A549 treated with AZD9567 at 1 μM for 4 hours (cell line): ENCODE data around the gene C20orf144. TPM values are rescaled to one million over a fixed set of nuclear protein-coding genes. Genes with fewer than 3 reads are reported as not detected.

Experiments
- total RNA-seq: library from RNA; stranded (reverse); fragments of 200-300 nt; extraction: Qiagen RNA extraction; gene quantifications from 5 replicates; pipeline ENCODE4 v1.2.3, GENCODE V29; 2022; ENCODE audit not compliant: insufficient read depth

The C20orf144 gene
- total RNA-seq, result 0.06 to 0.07 TPM (median 0.07 TPM) in 3 of 5 replicates, not detected in the others

DNA sequence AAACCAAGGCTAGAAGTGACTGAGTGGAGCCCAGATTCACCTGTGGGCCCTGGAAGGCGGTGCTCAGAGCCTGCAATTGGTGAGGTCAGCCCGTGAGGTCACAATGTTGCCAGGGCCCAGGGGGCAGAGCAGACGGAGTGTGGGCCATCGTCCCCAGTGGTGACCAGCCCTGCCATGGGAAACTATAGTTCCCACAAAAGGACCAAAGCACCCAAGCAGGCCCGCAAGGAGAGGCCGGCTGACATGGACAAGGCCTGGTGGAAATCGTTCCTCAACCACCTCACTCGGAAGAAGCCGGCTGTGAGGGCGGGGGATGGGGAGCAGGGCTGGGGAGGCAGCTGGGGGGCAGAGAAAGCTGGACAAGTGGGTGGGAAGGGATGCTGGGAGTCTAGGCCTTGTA lies at the start of gene C20orf144:
TSS of gene C20orf144 (plus strand) at position 156 of the 400 bp plus-strand sequence. CDS start at position 175, 19 bp downstream.

DNA sequence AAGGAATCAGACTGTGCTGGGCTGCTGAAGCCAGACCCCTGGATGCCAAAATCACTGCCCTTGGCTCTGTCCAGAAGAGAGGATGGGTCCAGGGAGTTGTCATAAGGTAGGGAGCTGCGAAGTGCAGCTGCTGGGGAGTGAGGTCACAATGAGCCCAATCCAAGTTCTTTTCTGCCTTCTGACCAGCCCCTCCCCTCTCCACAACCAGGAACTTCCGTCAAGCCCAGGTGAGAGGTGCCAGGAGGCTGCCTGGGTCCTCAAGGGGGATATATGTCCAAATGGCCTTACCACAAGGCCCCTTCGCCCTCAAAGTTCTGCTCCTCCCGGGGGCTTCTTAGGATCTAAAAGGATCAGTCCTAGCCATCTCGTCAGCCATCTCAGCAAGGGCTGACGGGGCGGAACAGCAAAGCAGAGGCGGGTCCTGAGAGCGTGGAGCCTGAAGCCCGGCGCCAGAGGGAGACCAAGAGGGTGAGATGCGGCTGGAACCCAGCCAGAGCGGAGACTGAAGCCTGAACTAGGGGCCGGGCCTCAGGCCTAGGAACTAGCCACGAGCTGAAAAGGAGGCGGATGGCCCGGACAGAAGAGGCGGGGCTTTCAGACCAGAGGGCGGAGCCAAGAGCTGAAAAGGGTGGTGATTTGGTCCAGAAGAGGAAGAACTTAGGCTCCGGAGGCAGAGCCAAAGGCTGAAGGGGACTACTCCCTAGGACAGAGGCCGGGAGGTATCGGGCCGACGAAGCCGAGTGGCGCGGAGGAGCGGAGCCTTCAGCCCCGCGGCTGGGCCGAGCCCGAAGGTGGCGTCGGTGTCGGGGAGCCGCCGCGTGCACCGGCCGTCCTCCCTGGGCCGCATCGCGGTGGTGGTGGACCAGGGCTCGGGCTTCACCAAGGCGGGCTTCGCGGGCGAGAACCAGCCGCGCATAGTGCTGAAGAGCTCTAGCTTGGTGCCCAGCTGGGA lies 4.4 kb downstream of the C20orf144 start, which contains the start of gene ACTL10:
TSS of gene ACTL10 (plus strand) at position 651 of the 952 bp plus-strand sequence. CDS start 555 bp downstream, outside the sequence.

DNA sequence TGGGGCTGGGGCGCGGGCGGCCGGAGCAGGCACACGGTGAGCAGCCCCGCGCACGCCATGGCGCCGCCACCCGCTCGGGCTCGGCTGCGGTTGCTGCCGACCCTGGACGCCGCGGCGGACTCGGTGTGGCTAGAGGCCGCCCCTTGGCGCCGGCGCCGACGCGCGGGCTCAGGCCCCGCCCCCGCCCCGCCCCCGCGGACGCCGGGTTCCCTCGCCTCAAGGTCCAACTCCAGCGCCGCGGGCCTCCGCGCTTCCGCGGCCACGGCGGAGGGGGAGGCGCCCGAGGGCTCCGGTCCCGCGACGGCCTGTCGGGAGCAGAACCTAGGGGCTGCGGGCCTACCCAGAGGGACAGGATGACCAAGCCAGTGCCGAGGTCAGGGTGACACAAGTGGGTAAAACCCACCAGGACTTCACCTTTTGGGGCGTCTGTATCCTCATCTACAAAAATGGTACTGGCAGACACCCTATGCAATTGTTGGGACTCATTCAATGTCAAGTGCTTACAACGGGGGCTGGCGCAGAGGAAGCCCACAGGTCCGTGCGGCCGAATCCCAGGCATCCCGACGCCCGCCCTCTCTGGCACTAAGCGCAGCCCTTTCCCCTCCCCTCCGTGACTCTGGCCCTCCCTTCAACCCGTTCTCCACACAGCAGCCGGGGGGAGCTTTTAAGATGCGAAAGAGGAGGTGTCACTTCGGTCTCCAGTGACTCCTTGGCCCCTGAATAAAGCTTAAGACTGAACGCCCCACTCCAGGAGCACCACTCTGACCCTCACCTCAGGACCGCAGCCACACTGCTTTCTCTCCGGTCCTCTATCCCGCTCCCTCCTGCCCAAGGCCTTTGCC lies 12.4 kb downstream of the C20orf144 start, which contains the start of gene NECAB3:
TSS of gene NECAB3 (minus strand) at position 135 of the 842 bp plus-strand sequence. CDS start at position 59, 76 bp downstream.

DNA sequence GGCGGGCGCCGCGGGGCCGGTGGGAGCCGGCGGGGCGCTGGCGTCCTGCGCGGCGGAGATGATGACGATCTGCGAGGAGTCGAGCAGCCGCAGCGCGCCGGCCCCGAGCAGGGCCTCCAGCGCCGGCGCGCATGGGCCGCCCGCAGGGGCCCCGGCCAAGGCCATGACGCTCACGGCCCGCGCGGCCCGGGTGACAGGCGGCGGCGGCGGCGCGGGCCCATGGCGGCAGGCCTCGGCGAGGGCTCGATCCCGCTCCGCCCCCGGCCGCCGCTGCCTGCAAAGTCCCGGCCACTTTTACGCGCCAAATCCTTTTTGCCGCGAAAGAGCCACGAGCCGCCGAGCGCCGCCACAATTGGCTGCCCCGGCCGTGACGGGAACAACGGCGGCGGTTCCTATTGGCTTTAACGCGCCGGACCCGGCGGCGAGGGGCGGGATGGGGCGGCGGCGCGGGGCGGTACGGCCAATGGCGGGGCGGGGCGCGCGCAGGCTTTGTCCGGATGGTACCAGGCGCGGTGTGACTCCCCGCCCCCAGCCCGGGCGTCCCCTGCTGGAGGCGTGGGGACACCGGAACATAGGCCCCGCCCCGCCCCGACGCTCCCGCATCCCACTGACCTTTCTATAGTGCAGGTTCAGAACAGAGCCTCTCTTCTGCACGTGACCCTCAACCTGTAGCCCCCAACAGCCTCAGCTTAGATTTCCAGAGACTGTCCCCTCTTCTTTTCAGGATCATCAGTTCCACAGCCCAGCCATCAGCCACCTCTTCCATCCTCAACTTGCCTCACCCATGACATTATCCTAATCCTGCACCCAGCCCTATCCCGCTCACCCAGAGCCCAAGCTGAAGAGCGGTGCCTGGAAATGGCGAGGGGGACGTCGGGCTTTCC lies 24.2 kb downstream of the C20orf144 start, which contains the start of gene E2F1:
TSS of gene E2F1 (minus strand) at position 286 of the 884 bp plus-strand sequence. CDS start at position 165, 121 bp downstream.

Other genes starting within 250 kb of the C20orf144 start
- 10.5 to 14.1 TPM (median 11.8 TPM) in 5 replicates for gene SNTA1, start 218.6 kb upstream of the C20orf144 start, total RNA-seq
- gene CBFA2T2, start 172.2 kb upstream of the C20orf144 start, total RNA-seq, result 4.5 to 7.6 TPM (median 6.6 TPM) in 5 replicates
- gene ACTL10, start 4.6 kb downstream of the C20orf144 start, total RNA-seq, result 0.05 TPM in 1 of 5 replicates, not detected in the others
- 8.3 to 15.0 TPM (median 13.7 TPM) in 5 replicates for gene NECAB3, start 12.1 kb downstream of the C20orf144 start, total RNA-seq
- 25.2 to 33.1 TPM (median 30.8 TPM) in 5 replicates for gene E2F1, start 24.1 kb downstream of the C20orf144 start, total RNA-seq
- 6.3 to 7.4 TPM (median 6.4 TPM) in 5 replicates for gene PXMP4, start 58.0 kb downstream of the C20orf144 start, total RNA-seq
- gene ZNF341, start 69.7 kb downstream of the C20orf144 start, total RNA-seq, result 1.8 to 3.5 TPM (median 3.0 TPM) in 5 replicates
- gene CHMP4B, start 149.0 kb downstream of the C20orf144 start, total RNA-seq, result 132 to 158 TPM (median 154 TPM) in 5 replicates